Neural cell (in vitro differentiated cells): ENCODE data around the gene TFRC. TPM values are rescaled to one million over a fixed set of nuclear protein-coding genes. Genes with fewer than 3 reads are reported as not detected.

Source experiments
- H2AFZ ChIP-seq: fragments of 200-600, 300-800 bp; sonication (generic), shearing (Covaris generic); 2 replicates; pipeline ENCODE4 v1.6.0; 2014; ENCODE audit warnings: low read depth, mild to moderate bottlenecking, antibody characterized with exemption, low read length, moderate library complexity
- H3F3A ChIP-seq: fragments of 200-600 bp; shearing (Covaris generic); 2 replicates; pipeline ENCODE4 v1.6.1; 2016; ENCODE audit warnings: mild to moderate bottlenecking, moderate library complexity, mixed read lengths, antibody characterized with exemption, low read length; ENCODE audit not compliant: insufficient read depth, poor library complexity, severe bottlenecking
- H3K27ac ChIP-seq: fragments of 200-600, 300-800 bp; sonication (generic), shearing (Covaris generic); 2 replicates; pipeline ENCODE4 v1.5.1; 2014; ENCODE audit warnings: mild to moderate bottlenecking, low read length, moderate library complexity
- H3K27me3 ChIP-seq: fragments of 300-800, 200-600 bp; sonication (generic), shearing (Covaris generic); 2 replicates; pipeline ENCODE4 v1.6.0; 2014; ENCODE audit warnings: mild to moderate bottlenecking, low read depth, low read length, moderate library complexity; ENCODE audit not compliant: insufficient read depth
- H3K36me3 ChIP-seq: fragments of 300-800, 200-600 bp; sonication (generic), shearing (Covaris generic); 2 replicates; pipeline ENCODE4 v1.5.1; 2014; ENCODE audit warnings: mild to moderate bottlenecking, antibody characterized with exemption, low read length, moderate library complexity; ENCODE audit not compliant: insufficient read depth
- H3K4me2 ChIP-seq: fragments of 300-800, 200-600 bp; sonication (generic), shearing (Covaris generic); 2 replicates; pipeline ENCODE4 v1.6.0; 2014; ENCODE audit warnings: mild to moderate bottlenecking, low read length
- H3K4me3 ChIP-seq: fragments of 300-800, 200-600 bp; sonication (generic), shearing (Covaris generic); 2 replicates; pipeline ENCODE4 v1.5.1; 2014; ENCODE audit warnings: mild to moderate bottlenecking, low read length, moderate library complexity
- H3K79me2 ChIP-seq: fragments of 200-600 bp; shearing (Covaris generic); replicated peaks from 2 replicates; pipeline ENCODE4 v1.6.0; 2014; ENCODE audit warnings: mild to moderate bottlenecking, low read length, moderate library complexity; ENCODE audit not compliant: insufficient read depth
- H3K9ac ChIP-seq: fragments of 300-800, 200-600 bp; sonication (generic), shearing (Covaris generic); 2 replicates; pipeline ENCODE4 v1.6.1; 2016; ENCODE audit warnings: mild to moderate bottlenecking, low read length, mixed read lengths
- H3K9me2 ChIP-seq: fragments of 200-600 bp; shearing (Covaris generic); 2 replicates; pipeline ENCODE4 v1.6.1; 2016; ENCODE audit warnings: mild to moderate bottlenecking, low read length, mixed read lengths; ENCODE audit not compliant: insufficient read depth
- H3K9me3 ChIP-seq: fragments of 200-600, 300-800 bp; sonication (generic), shearing (Covaris generic); 2 replicates; pipeline ENCODE4 v1.6.1; 2016; ENCODE audit warnings: mild to moderate bottlenecking, mixed run types, low read length, moderate library complexity, mixed read lengths
- H4K20me1 ChIP-seq: fragments of 200-600 bp; shearing (Covaris generic); 2 replicates; pipeline ENCODE4 v1.6.1; 2016; ENCODE audit warnings: mild to moderate bottlenecking, mixed run types; ENCODE audit not compliant: insufficient read depth
- EP300 ChIP-seq: fragments of 450-650 bp; conservative IDR thresholded peaks from 2 replicates; pipeline ENCODE4 v1.6.1; 2014; ENCODE audit warnings: antibody characterized with exemption, mild to moderate bottlenecking, moderate library complexity; ENCODE audit not compliant: poor library complexity, severe bottlenecking
- EZH2 ChIP-seq: fragments of 200-600, 300-800 bp; shearing (Covaris generic), sonication (generic); IDR thresholded peaks from 2 replicates; pipeline ENCODE4 v1.6.1; 2014; ENCODE audit warnings: antibody characterized with exemption, low read length, borderline replicate concordance, mild to moderate bottlenecking; ENCODE audit not compliant: insufficient read depth, poor library complexity, severe bottlenecking
- MXI1 ChIP-seq: fragments of 450-650 bp; conservative IDR thresholded peaks from 2 replicates; pipeline ENCODE4 v1.6.1; 2014; ENCODE audit warnings: antibody characterized with exemption, mild to moderate bottlenecking; ENCODE audit not compliant: poor library complexity, severe bottlenecking
- POLR2AphosphoS5 ChIP-seq: IDR thresholded peaks from 2 replicates; pipeline ENCODE4 v1.6.1; 2012
- RAD21 ChIP-seq: fragments of 450-650 bp; conservative IDR thresholded peaks from 2 replicates; pipeline ENCODE4 v1.6.1; 2014; ENCODE audit warnings: antibody characterized with exemption, mild to moderate bottlenecking, moderate library complexity
- SMC3 ChIP-seq: fragments of 450-650 bp; conservative IDR thresholded peaks from 2 replicates; pipeline ENCODE4 v1.6.1; 2014; ENCODE audit warnings: antibody characterized with exemption, mild to moderate bottlenecking, moderate library complexity; ENCODE audit not compliant: poor library complexity
- TAF1 ChIP-seq: IDR thresholded peaks from 2 replicates; pipeline ENCODE4 v1.6.1; 2012; ENCODE audit warnings: low read depth
- polyA plus RNA-seq: library from polyadenylated mRNA; depleted of rRNA; stranded (reverse); fragments of >200 nt; gene quantifications from 2 replicates; pipeline ENCODE4 v1.2.3, GENCODE V29; 2014
- TF ChIP-seq, protein P1 (sequence below): IDR thresholded peaks from 2 replicates; pipeline ENCODE4 v1.6.1; 2012; ENCODE audit warnings: borderline replicate concordance
- TF ChIP-seq, protein P2 (sequence below): fragments of 450-650 bp; IDR thresholded peaks from 2 replicates; pipeline ENCODE4 v1.5.1; 2014; ENCODE audit warnings: antibody characterized with exemption, mild to moderate bottlenecking, moderate library complexity; ENCODE audit not compliant: poor library complexity, severe bottlenecking

Gene TFRC
- polyA plus RNA-seq, 1 donor from 2014 or later = 82.7 TPM

DNA sequence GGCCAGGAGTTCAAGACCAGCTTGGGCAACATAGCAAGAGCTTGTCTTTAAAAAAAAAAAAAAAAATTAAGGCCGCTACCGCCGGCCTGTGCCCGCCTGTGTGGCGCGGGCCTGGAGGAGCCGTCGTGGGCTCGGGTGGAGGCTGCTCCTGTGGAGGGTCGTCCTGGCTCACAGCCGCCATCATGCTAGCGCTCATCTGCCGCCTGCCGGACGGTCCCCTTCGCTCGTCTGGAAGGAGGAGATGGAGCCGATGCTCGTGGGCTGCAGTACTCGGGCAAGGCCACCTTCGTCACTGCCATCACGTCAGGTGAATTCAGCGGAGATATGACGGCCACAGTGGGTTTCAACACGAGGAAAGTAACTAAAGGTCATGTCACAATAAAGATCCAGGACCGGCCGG, 37.4 kb downstream of the TFRC start:
- Histone ChIP-seq H4K20me1 (no peaks in the 10 kb centered on the region), H3F3A (no peaks in the 10 kb centered on the region), H3K4me3 (no peak overlapping the region), H3K36me3 (no peaks in the 10 kb centered on the region), H3K9me3 (no peaks in the 10 kb centered on the region), H3K9me2 (no peaks in the 10 kb centered on the region), H3K4me2 (no peak overlapping the region), H3K27ac (no peak overlapping the region), H3K79me2 (no peaks in the 10 kb centered on the region), H2AFZ (no peak overlapping the region), H3K27me3 (no peaks in the 10 kb centered on the region), H3K9ac (no peak overlapping the region)
- TF ChIP-seq RAD21 (no peak), EZH2 (no peak), TAF1 (no peak), EP300 (no peak), SMC3 (no peak), POLR2AphosphoS5 (no peak), MXI1 (no peak)
- TF ChIP-seq, protein P1, sequence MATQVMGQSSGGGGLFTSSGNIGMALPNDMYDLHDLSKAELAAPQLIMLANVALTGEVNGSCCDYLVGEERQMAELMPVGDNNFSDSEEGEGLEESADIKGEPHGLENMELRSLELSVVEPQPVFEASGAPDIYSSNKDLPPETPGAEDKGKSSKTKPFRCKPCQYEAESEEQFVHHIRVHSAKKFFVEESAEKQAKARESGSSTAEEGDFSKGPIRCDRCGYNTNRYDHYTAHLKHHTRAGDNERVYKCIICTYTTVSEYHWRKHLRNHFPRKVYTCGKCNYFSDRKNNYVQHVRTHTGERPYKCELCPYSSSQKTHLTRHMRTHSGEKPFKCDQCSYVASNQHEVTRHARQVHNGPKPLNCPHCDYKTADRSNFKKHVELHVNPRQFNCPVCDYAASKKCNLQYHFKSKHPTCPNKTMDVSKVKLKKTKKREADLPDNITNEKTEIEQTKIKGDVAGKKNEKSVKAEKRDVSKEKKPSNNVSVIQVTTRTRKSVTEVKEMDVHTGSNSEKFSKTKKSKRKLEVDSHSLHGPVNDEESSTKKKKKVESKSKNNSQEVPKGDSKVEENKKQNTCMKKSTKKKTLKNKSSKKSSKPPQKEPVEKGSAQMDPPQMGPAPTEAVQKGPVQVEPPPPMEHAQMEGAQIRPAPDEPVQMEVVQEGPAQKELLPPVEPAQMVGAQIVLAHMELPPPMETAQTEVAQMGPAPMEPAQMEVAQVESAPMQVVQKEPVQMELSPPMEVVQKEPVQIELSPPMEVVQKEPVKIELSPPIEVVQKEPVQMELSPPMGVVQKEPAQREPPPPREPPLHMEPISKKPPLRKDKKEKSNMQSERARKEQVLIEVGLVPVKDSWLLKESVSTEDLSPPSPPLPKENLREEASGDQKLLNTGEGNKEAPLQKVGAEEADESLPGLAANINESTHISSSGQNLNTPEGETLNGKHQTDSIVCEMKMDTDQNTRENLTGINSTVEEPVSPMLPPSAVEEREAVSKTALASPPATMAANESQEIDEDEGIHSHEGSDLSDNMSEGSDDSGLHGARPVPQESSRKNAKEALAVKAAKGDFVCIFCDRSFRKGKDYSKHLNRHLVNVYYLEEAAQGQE = no peak
- TF ChIP-seq, protein P2, sequence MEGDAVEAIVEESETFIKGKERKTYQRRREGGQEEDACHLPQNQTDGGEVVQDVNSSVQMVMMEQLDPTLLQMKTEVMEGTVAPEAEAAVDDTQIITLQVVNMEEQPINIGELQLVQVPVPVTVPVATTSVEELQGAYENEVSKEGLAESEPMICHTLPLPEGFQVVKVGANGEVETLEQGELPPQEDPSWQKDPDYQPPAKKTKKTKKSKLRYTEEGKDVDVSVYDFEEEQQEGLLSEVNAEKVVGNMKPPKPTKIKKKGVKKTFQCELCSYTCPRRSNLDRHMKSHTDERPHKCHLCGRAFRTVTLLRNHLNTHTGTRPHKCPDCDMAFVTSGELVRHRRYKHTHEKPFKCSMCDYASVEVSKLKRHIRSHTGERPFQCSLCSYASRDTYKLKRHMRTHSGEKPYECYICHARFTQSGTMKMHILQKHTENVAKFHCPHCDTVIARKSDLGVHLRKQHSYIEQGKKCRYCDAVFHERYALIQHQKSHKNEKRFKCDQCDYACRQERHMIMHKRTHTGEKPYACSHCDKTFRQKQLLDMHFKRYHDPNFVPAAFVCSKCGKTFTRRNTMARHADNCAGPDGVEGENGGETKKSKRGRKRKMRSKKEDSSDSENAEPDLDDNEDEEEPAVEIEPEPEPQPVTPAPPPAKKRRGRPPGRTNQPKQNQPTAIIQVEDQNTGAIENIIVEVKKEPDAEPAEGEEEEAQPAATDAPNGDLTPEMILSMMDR = no peak

DNA sequence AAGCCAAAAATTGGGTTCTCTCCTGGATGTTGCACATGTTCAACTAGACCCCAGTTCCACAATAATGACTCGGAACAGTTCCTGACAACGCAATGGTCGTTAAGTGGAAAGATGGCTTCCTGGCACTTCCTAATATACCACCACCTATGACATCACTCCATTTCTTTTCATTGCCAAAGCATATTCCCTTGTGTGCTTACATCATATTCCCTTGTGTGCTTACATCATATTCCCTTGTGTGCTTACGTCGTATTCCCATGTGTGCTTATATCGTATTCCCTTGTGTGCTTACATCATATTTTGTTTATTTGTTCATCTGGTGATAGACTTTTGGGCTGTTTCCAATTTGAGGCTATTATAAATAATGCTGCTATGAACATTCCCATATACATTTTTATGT, 39.2 kb downstream of the TFRC start:
- Histone ChIP-seq H3F3A (no peaks in the 10 kb centered on the region), H3K79me2 (no peaks in the 10 kb centered on the region), H4K20me1 (no peaks in the 10 kb centered on the region), H3K27ac (no peak overlapping the region), H3K27me3 (no peaks in the 10 kb centered on the region), H3K4me2 (no peak overlapping the region), H2AFZ (no peak overlapping the region), H3K36me3 (no peaks in the 10 kb centered on the region), H3K9me3 (no peaks in the 10 kb centered on the region), H3K4me3 (no peak overlapping the region), H3K9ac (no peak overlapping the region), H3K9me2 (no peaks in the 10 kb centered on the region)
- no peak for TF ChIP-seq EP300

DNA sequence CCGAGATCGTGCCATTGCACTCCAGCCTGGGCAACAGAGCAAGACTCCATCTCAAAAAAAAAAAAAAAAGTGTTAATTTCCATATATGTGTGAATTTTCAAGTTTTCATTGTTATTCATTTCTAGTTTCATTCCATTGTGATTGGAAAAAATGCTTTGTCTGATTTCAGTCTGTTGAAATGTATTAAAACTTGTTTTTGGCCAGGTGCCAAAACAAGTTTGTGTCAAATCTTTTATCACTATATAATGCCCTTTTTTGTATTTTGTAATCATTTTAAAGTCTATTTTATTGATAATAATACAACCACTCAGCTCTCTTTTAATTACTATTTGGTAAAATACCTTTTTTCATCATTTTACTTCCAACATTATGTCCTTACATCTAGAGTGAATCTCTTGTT, 42.5 kb downstream of the TFRC start:
- Histone ChIP-seq H3K4me2 (no peak overlapping the region), H3K9me3 (no peaks in the 10 kb centered on the region), H4K20me1 (no peaks in the 10 kb centered on the region), H3K27me3 (no peaks in the 10 kb centered on the region), H3K9ac (no peak overlapping the region), H3K9me2 (no peaks in the 10 kb centered on the region), H3K4me3 (no peak overlapping the region), H2AFZ (no peak overlapping the region), H3F3A (no peaks in the 10 kb centered on the region), H3K79me2 (no peaks in the 10 kb centered on the region), H3K27ac (no peak overlapping the region), H3K36me3 (no peaks in the 10 kb centered on the region)
- TF ChIP-seq SMC3 (no peak), POLR2AphosphoS5 (no peak), EP300 (no peak), MXI1 (no peak), RAD21 (no peak), TAF1 (no peak), EZH2 (no peak)
- TF ChIP-seq, protein P1 = no peak
- TF ChIP-seq, protein P2 = no peak
